Measurements from ENCODE around the gene PTPRF. TPM values are rescaled to one million over a fixed set of nuclear protein-coding genes. Genes with fewer than 3 reads are reported as not detected.

The PTPRF gene
- polyA plus RNA-seq, 1 experiment: 97.0 TPM

- no peak for TF ChIP-seq CTCF (IDR thresholded peaks at IDR 0.05; ENCODE audit: insufficient read depth, low read depth, low read length)
- no peak for DNase-seq (ENCODE audit: low read depth)
- Histone ChIP-seq H3K36me3 (ENCODE audit: control insufficient read depth, insufficient read depth, low read length) (peaks cover 9% of the 10 kb centered on the region), H3K4me3 (ENCODE audit: low read depth, low read length) (no peak overlapping the region), H3K27me3 (ENCODE audit: control insufficient read depth, insufficient read depth, low read length) (no peaks in the 10 kb centered on the region)
- CTCF ChIA-PET: interaction anchor here (0.9 to 1.5 kb wide), 2 partner anchors 17 to 397 kb away, joined by 3 to 4 read pairs; no protein-coding TSS in a partner anchor
- POLR2A ChIA-PET: no interaction called here
Observed at GRCh38 chr1:43537423-43538142, 6.9 kb downstream of the PTPRF start.

- ChIA-PET POLR2A (no interaction called here), CTCF (interaction anchor here (1.5 kb wide), 1 partner anchor 16 kb away, joined by 4 read pairs; no protein-coding TSS in a partner anchor)
- DNase-seq (ENCODE audit: low read depth): no peak
- peaks cover 10% of the 10 kb centered on the region for H3K36me3 ChIP-seq (ENCODE audit: control insufficient read depth, insufficient read depth, low read length)
- H3K27me3 ChIP-seq (ENCODE audit: control insufficient read depth, insufficient read depth, low read length): no peaks in the 10 kb centered on the region
- H3K4me3 ChIP-seq (ENCODE audit: low read depth, low read length): no peak overlapping the region
- TF ChIP-seq CTCF (IDR thresholded peaks at IDR 0.05; ENCODE audit: insufficient read depth, low read depth, low read length): no peak
Observed at GRCh38 chr1:43538143-43538487, 7.4 kb downstream of the PTPRF start.

GRCh38 chr1:43538969-43539368 is 8.3 kb downstream of the PTPRF start:
- Histone ChIP-seq H3K36me3 (ENCODE audit: control insufficient read depth, insufficient read depth, low read length) (peaks cover 12% of the 10 kb centered on the region), H3K27me3 (ENCODE audit: control insufficient read depth, insufficient read depth, low read length) (no peaks in the 10 kb centered on the region), H3K4me3 (ENCODE audit: low read depth, low read length) (no peak overlapping the region)
- CTCF ChIA-PET: no interaction called here
- TF ChIP-seq CTCF (IDR thresholded peaks at IDR 0.05; ENCODE audit: insufficient read depth, low read depth, low read length): no peak
- POLR2A ChIA-PET: no interaction called here
- DNase-seq (ENCODE audit: low read depth): no peak

GRCh38 chr1:43539726-43540434 is 9.2 kb downstream of the PTPRF start:
- CTCF ChIA-PET: no interaction called here
- Histone ChIP-seq H3K27me3 (ENCODE audit: control insufficient read depth, insufficient read depth, low read length) (no peaks in the 10 kb centered on the region), H3K4me3 (ENCODE audit: low read depth, low read length) (no peak overlapping the region), H3K36me3 (ENCODE audit: control insufficient read depth, insufficient read depth, low read length) (peaks cover 12% of the 10 kb centered on the region)
- no peak for DNase-seq (ENCODE audit: low read depth)
- no peak for TF ChIP-seq CTCF (IDR thresholded peaks at IDR 0.05; ENCODE audit: insufficient read depth, low read depth, low read length)
- POLR2A ChIA-PET: no interaction called here

GRCh38 chr1:43540653-43541071 is 10.0 kb downstream of the PTPRF start:
- peaks cover 16% of the 10 kb centered on the region for H3K36me3 ChIP-seq (ENCODE audit: control insufficient read depth, insufficient read depth, low read length)
- no peak for DNase-seq (ENCODE audit: low read depth)
- ChIA-PET POLR2A (no interaction called here), CTCF (no interaction called here)
- H3K4me3 ChIP-seq (ENCODE audit: low read depth, low read length): no peak overlapping the region
- no peaks in the 10 kb centered on the region for H3K27me3 ChIP-seq (ENCODE audit: control insufficient read depth, insufficient read depth, low read length)
- no peak for TF ChIP-seq CTCF (IDR thresholded peaks at IDR 0.05; ENCODE audit: insufficient read depth, low read depth, low read length)

All from BJ (cell line).